Inflammatory macrophage treated with lipopolysaccharide for 1 hour (primary cell): ENCODE results near the gene CFC1.
"Not testable (repeated sequence)": the region's sequence is repeated elsewhere in the genome, so short reads cannot be mapped to it uniquely, and the experiment has no call there.

Experiments
- DNase-seq, 2 donors: peaks; one replicate each; pipeline ENCODE4 v3.0.0-alpha.2; 2020 to 2022

Gene CFC1

GRCh38 chr2:130599393-130599792 lies at the start of gene CFC1:
CFC1 (minus strand) TSS chr2:130599575; CDS start chr2:130599287, 288 bp downstream.
- not testable (repeated sequence) for DNase-seq

DNA sequence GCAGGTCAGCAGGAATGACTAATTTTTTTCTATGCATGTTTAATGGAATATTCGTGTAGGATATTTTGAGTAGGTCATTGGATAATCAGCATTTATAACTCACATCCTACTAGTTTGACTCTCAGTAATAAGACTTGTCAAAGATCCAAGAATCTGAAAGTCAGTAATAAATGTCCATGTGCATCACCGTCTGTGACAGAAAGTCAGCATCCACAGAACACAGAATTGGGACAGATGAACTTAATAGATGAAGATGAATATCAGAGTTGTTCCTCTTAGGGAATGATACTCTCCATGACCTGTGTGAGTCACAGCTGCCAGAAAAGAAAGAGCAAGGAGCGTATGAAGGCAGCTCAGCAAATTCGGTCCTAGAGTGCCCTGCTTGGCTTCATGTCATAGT lies 42.3 kb upstream of the CFC1 start:
- DNase-seq: not testable (repeated sequence)

DNA sequence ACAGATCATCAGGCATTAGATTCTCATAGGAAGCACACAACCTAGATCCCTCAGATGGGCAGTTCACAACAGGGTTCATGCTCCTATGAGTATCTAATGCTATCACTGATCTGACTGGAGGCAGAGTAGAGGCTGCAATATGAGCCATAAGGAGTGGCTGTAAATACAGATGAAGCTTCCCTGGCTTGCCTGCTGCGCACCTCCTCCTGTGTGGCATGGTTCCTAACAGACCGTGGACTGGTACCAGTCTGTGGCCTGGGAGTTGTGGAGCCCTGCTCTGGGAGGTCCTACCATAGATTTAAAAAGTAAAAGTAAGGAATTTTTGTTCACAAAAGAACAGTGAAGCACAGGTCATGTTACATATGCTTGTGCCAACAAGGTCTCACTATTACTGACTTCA lies 39.6 kb upstream of the CFC1 start:
- not testable (repeated sequence) for DNase-seq

DNA sequence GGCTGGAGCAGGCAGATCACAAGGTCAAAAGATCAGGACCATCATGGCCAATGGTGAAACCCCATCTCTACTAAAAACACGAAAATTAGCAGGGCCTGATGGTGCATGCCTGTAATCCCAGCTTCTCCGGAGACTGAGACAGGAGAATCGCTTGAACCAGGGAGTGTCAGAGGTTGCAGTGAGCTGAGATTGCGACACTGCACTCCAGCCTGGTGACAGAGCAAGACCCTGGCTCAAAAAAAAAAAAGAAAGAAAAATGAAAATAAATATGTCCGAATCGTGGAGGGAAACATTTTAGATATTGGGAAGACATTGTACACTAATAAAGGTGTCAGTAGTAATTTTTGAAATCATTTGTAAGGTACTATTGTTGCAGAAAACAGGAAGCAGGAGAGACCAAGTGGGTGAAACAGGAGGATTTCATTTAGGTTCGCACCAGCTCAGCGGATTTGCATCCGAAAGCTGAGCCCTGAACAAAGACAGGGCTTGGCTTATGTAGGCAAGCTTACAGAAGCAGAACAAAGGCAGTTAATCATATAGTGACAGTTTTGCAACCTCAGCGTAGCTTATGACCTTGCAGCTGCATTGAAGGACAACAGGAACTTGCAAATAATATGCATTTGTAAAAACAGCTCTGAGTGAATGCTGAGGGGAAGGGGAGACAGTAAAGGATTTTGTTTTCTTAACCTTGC lies 29.6 kb upstream of the CFC1 start:
- DNase-seq: not testable (repeated sequence)

DNA sequence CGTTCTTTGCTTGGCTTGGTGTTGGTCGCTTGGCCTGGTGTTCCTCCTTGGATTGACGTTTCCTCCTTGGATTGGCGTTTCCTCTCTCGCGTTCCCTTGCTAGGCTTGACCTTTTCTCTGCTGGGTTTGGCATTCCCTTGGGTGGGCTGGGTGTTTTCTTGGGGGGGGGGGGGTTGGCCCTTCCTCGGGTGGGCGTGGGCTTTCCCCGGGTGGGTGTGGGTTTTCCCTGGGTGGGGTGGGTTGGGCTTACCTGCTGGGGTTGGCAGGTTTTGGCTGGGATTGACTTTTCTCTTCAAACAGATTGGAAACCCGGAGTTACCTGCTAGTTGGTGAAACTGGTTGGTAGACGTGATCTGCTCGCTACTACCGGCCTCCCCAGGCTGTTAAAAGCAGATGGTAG lies 11.8 kb upstream of the CFC1 start, which contains the start of gene POTEJ:
Gene POTEJ, plus strand, starts transcription at position 301 of the 400 bp plus-strand sequence. Its CDS starts 93 bp downstream, at position 394.
- not testable (repeated sequence) for DNase-seq

DNA sequence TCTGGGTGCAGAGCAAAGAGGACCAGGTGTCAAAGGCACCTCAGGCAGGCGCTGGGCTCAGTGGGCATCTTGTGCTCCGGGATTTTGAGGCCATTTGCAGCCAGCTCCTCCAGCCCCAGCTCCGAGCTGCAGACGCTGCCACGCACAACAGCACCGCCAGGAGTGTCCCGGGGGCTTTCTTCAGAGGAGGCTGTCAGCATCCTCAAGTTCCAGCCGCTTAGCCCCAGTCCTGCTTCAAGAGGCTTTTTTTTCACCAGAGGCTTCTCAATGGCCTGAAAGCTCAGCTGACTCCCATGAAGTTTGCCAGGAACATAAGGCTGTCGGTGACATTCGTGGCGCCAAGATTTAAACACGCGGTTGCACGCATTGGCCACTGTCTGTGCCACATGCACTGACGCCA lies 11.1 kb upstream of the CFC1 start:
- not testable (repeated sequence) for DNase-seq

GRCh38 chr2:130609002-130609920 lies 9.9 kb upstream of the CFC1 start:
- DNase-seq: not testable (repeated sequence)

DNA sequence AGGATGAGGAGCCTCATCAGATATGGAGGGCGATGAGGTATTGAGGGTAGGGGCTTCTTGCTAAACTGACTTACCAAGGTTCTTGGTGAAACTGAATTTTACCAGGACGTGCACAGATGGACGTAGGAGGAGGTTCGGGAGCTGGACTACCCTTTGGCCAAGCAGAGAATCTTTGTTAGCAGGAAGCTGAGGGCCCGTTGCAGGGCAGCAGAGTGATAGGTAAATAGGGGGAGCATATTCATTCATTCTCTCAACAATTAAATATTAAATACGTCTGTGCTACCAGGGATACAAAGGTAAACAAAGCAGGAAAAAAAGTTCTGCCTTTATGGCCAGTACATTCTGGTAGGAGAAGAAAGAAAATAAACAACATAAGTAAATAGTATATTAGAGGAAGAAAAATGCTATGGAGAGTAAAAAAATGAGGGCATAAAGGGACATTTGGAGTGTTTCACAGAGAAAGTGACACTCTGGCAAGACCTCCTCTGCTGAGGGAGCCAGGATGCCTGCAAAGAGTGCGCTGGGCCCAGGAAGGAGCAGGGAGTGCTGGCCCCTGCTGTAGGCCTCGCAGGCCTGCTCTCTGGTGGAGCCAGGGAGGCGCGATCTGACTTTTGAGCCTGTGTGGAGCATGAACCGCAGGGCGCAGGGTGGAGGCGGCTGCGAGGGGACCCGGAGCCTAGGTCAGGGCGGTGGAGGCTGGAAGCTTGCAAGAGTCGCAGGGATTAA lies 9.1 kb upstream of the CFC1 start:
- DNase-seq: not testable (repeated sequence)

DNA sequence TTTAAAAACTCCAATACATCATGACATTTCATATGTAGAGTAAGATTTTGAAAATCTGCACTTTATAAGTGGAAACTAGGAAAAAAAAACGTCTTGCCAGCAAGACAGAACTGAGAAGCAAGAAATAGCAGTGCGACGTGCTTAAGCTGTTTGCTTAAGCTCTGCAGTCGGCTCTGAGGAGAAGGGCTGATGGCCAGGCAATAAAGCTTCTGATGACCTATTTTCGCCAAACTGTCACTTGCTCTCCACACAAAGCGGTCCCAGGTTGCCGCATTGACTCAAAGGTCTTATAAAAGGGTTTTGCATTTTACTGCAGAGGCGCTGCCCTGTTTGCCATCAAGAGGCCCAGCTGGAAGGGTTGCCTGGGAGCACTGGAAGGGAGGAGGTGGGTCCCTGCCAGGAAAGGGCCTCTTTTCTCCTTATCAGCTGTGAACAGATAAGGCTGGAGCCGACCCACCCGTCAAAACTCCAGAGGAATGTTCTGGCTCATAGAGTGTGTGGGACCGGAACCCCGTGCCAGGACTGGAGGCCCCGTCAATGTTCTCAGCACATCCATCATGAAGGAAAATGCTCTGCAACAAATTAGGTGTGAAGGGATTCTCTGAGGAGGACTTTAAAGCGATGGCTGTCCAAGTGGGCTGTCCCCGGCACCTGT lies 2.4 kb upstream of the CFC1 start:
- not testable (repeated sequence) for DNase-seq

DNA sequence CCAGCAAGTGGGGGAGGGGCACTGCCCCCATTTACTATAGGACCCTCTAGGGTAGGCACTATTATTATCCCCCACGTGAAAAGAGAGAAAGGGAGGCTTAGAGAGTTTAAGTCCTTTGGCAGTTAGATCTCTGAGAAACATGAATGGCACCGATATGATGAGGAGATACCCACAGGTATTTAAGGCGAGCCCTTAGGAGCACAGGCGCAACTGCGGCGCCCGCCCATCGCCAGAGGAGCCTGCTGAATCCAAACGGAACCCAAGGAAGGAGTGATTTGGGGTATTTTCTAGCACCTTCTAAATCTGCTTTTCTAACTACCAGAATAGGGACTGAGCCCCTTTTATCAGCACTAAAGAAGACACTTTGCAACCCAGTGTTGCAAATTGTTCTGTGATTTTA lies 551 bp upstream of the CFC1 start:
- DNase-seq: not testable (repeated sequence)

- DNase-seq: not testable (repeated sequence)
Observed at GRCh38 chr2:130598463-130598862, 912 bp downstream of the CFC1 start.

DNA sequence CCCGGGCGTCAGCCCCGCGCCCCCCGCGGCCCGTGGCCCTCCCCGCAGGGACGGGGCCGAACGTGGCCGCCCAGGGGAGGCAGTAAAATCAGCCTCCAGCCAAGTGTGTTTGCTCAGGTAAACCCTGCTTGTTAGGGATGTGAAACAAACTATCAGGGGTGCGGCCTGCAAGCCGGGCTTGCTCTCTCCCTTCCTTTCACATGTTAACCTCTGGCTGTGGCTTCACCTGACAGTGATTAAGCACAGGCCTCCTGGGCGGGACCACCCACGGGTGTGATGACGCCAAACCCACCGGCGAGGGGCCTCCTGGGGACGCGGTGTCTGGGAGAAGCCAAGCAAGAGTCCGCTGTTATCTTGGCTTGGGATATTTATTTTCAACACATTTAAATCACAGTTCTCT lies 1.4 kb downstream of the CFC1 start:
- not testable (repeated sequence) for DNase-seq

GRCh38 chr2:130596757-130597156 lies 2.6 kb downstream of the CFC1 start:
- DNase-seq: not testable (repeated sequence)

DNA sequence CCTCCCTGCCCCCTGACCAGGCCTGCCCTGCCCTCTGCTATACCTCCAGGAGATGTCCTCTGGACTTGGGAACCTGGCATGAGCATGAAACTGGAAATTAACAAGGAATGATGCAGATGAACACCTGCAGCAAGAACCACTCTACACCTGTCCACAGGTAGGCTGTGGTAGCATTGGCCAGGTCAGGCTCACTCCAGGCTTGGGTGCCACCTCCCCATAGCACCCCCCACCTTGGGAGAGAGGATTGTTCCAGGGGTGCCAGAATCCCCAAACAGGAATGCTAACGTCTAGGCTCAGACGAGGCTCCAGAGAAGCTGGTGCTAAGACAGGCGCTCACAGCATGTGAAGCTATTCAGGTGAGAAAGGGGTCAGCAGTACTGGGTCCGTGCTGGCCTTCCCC lies 5.4 kb downstream of the CFC1 start:
- not testable (repeated sequence) for DNase-seq

DNA sequence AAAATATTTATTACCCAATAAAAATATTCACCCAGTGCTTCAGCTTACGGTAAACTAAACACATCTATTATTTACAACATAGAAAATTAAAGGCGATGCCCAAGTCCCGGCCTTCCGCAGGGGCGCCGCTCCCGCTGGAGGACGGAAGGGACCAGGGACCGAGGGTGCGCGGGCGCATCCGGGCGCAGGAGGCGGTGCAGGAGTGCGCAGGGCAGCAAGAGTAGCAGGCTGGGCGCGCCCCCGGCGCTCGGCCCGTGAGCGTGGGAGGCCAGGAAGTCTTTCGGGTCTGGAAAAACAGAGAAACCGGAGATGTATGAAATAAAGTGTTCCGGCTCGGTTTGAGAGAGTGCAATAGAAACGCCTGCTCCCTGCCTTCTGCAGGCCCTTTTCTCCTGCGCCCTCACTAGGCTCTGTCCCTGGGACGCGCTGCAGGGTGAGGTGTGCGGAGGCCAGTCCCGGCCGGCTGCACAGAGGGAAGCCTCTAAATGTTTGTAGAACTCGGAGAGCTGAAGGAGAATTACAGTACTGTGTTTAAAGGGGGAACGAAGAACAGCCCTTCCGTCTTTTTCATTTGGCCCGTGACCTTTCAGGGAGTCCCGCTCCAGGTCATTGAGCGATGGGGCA lies 6.5 kb downstream of the CFC1 start:
- not testable (repeated sequence) for DNase-seq

DNA sequence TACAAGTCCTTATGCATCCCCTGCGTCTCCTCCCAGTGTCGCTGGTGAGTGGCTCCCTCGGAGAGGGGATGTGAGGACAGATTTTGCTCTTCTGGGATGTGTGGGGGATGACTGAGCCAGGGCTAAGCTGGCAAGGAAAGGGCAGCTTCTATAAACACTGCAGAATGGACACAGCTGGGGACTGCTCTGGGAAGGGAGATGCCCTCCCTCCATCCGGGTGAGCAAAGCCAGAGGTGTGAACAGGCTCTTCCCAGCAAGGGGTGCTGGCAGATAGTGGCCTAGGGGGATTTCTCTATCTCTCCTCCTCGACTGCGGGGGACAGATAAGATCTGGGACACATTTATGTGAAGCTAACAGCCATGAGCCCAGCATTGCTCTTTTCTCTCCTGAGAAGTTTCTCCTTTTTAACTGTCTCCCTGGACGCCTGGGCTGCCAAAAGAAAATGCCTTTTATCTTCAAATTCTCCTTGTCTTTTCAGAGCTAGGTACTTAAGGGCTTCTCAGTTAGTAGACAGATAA lies 8.5 kb downstream of the CFC1 start:
- DNase-seq: not testable (repeated sequence)

GRCh38 chr2:130590170-130590841 lies 9.1 kb downstream of the CFC1 start:
- DNase-seq: not testable (repeated sequence)

DNA sequence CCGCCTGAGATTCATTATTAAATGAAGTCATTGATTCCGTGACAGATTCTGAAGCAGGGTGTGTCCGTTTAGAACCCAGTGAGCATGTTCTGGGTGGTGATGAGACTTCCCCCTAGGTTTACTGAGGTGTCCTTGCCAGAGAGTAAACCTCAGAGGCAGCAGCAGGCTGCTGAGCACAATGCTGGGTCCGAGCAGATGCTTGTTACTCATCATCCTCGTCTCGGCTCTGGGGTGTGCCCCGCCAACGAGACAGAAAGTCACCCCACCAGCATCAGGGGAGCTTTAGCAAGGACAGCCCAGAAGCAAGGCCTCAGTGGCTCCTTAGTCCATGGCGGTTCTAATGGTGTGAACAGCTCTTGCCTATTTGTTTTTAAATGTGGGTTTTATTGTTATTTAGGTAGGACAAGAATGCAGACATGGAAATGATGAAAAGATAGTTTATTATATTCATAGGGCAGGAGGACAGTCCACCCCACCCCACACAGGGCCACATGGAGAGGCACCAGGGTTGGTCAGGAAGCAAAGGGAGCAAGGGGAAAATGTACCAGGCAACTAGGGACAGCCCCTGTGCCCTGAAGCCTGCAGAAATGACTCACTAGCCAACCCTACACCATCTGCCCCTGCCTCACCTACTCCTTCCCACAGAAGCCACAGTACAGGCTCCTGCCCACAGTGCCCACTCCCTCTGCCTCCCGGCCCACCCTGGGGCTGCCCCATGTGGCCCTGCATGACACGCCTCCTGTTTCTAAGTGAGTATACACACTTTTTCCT lies 10.5 kb downstream of the CFC1 start:
- DNase-seq: not testable (repeated sequence)

DNA sequence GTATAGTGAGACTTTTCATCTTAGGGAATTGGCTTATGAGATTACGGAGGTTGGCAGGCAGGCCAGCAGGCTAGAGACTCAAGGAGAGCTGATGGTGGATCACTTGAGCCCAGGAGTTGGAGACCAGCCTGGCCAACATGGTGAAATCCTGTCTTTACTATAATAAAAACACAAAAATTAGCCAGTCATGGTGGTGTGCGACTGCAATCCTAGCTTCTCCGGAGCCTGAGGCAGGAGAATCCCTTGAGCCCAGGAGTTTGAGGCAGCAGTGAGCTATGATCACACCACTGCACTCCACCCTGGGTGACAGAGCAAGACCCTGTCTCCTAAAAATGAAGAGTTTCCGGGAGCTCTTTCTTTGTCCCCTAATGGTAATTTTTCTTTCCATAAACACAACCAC lies 14.6 kb downstream of the CFC1 start:
- not testable (repeated sequence) for DNase-seq

DNA sequence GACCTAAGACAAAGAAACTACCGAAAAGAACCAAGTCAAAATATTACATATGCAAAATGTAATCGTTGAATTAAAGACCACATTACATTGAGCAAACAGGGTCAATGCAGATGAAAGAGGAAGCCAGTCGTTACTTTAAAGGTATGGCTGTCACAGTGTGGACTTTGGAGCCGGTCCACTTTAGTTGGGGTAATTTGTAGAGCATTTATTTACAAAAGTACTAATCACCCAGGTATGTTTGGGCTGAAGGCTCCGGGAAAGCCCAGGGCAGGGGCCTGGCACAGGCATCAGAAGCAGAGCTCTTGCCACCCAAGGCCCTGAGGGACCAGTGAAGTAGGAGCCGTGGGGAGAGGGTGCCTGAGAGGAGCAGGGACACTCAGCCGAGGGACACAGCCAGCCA lies 15.8 kb downstream of the CFC1 start:
- DNase-seq: not testable (repeated sequence)
